CD14-positive monocyte (primary cell): Measurements from ENCODE around the gene NSMCE1. TPM values are rescaled to one million over a fixed set of nuclear protein-coding genes. Genes with fewer than 3 reads are reported as not detected.
"Not testable (repeated sequence)": the region's sequence is repeated elsewhere in the genome, so short reads cannot be mapped to it uniquely, and the experiment has no call there.

Experiments used
- DNase-seq, 3 donors: peaks; one replicate each; pipeline ENCODE4 v3.0.0-alpha.2; 2011 to 2022
- H2AFZ ChIP-seq: 2 replicates; pipeline ENCODE4 v1.6.0; 2012; ENCODE audit warnings: mild to moderate bottlenecking, low read depth, low read length, inconsistent platforms; ENCODE audit not compliant: insufficient read depth, poor library complexity, severe bottlenecking
- H3K27ac ChIP-seq, 2 donors: 1 replicate in 1 of 2; 2 replicates in 1 of 2; pipeline ENCODE4 v1.5.1; 2012 to 2013; ENCODE audit warnings: low read length in 2 of 2, control low read depth in 1 of 2, inconsistent platforms in 1 of 2, low read depth in 1 of 2, mild to moderate bottlenecking in 1 of 2
- H3K27me3 ChIP-seq, 2 donors: one replicate each; pipeline versions ENCODE4 v1.6.0 to v1.6.1; 2011 to 2013; ENCODE audit warnings: low read length in 2 of 2; ENCODE audit not compliant: control insufficient read depth in 2 of 2, insufficient read depth in 2 of 2
- H3K36me3 ChIP-seq, 2 donors: replicated peaks in 1 of 2; 1 replicate in 1 of 2; 2 replicates in 1 of 2; pipeline versions ENCODE4 v1.5.1 to v1.6.1; 2012 to 2013; ENCODE audit warnings: low read length in 2 of 2, control low read depth in 1 of 2, inconsistent platforms in 1 of 2, mild to moderate bottlenecking in 1 of 2; ENCODE audit not compliant: insufficient read depth in 2 of 2, control insufficient read depth in 1 of 2
- H3K4me1 ChIP-seq, 2 donors: 1 replicate in 1 of 2; 2 replicates in 1 of 2; pipeline versions ENCODE4 v1.5.1 to v1.6.1; 2012 to 2013; ENCODE audit warnings: low read length in 2 of 2, control low read depth in 1 of 2, inconsistent platforms in 1 of 2, mild to moderate bottlenecking in 1 of 2, moderate library complexity in 1 of 2; ENCODE audit not compliant: insufficient read depth in 2 of 2, control insufficient read depth in 1 of 2
- H3K4me2 ChIP-seq: replicated peaks from 2 replicates; pipeline ENCODE3; 2012; ENCODE audit warnings: low read length, moderate library complexity, mild to moderate bottlenecking; ENCODE audit not compliant: poor library complexity, severe bottlenecking; ENCODE audit errors: extremely low read depth
- H3K4me3 ChIP-seq, 3 experiments: fragments of 200-600 bp in 1 of 3; sonication (generic) in 1 of 3; replicated peaks in 1 of 3; 1 replicate in 2 of 3; 2 replicates in 1 of 3; pipeline ENCODE4 v1.5.1; 2011 to 2013; ENCODE audit warnings: low read length in 3 of 3, mild to moderate bottlenecking in 3 of 3, control low read depth in 2 of 3, low read depth in 2 of 3, inconsistent platforms in 1 of 3, moderate library complexity in 1 of 3
- H3K79me2 ChIP-seq: 2 replicates; pipeline ENCODE4 v1.6.0; 2012; ENCODE audit warnings: mild to moderate bottlenecking, control low read depth, inconsistent platforms, low read length, moderate library complexity; ENCODE audit not compliant: insufficient read depth
- H3K9ac ChIP-seq: 2 replicates; pipeline ENCODE4 v1.6.0; 2017; ENCODE audit warnings: low read length, mild to moderate bottlenecking; ENCODE audit not compliant: insufficient read depth, poor library complexity, severe bottlenecking
- H3K9me3 ChIP-seq, 2 donors: replicated peaks in 1 of 2; 1 replicate in 1 of 2; 2 replicates in 1 of 2; pipeline versions ENCODE4 v1.5.1 to v1.6.1; 2012 to 2013; ENCODE audit warnings: low read length in 2 of 2, control low read depth in 1 of 2; ENCODE audit not compliant: control insufficient read depth in 1 of 2, insufficient read depth in 1 of 2
- H4K20me1 ChIP-seq: 2 replicates; pipeline ENCODE4 v1.6.0; 2012; ENCODE audit warnings: mild to moderate bottlenecking, low read length, control low read depth, moderate library complexity; ENCODE audit not compliant: insufficient read depth
- H3K27ac Mint-ChIP-seq, 7 donors: one replicate each; pipeline ENCODE4 v1.8.0; 2020; ENCODE audit warnings: mild to moderate bottlenecking in 7 of 7, mixed read lengths in 7 of 7, moderate library complexity in 6 of 7, inconsistent platforms in 2 of 7
- H3K27me3 Mint-ChIP-seq, 3 donors: one replicate each; pipeline ENCODE4 v1.8.0; 2021 to 2022; ENCODE audit warnings: low read depth in 3 of 3, mild to moderate bottlenecking in 3 of 3, mixed read lengths in 3 of 3, moderate library complexity in 3 of 3, inconsistent platforms in 1 of 3
- H3K36me3 Mint-ChIP-seq, 2 donors: one replicate each; pipeline ENCODE4 v1.8.0; 2020; ENCODE audit warnings: mixed read lengths in 2 of 2, inconsistent platforms in 1 of 2, mild to moderate bottlenecking in 1 of 2
- H3K4me1 Mint-ChIP-seq: one replicate; pipeline ENCODE4 v1.8.0; 2020; ENCODE audit warnings: mild to moderate bottlenecking, mixed read lengths
- H3K4me3 Mint-ChIP-seq, 2 donors: one replicate each; pipeline ENCODE4 v1.8.0; 2020; ENCODE audit warnings: mild to moderate bottlenecking in 2 of 2, mixed read lengths in 2 of 2, moderate library complexity in 1 of 2
- H3K9me3 Mint-ChIP-seq, 7 donors: one replicate each; pipeline ENCODE4 v1.8.0; 2020 to 2022; ENCODE audit warnings: mixed read lengths in 7 of 7, mild to moderate bottlenecking in 6 of 7, moderate library complexity in 6 of 7, inconsistent platforms in 2 of 7
- CTCF ChIP-seq: fragments of 200-600 bp; IDR thresholded peaks from one replicate; pipeline ENCODE4 v1.8.0; 2022; ENCODE audit warnings: antibody characterized with exemption, mild to moderate bottlenecking
- WGBS: methylation state at CpG from one replicate; pipeline ENCODE4 v1.1.5; 2013; ENCODE audit warnings: missing lambda C conversion rate; ENCODE audit not compliant: insufficient coverage; 5-methylcytosine and 5-hydroxymethylcytosine counted together
- intact Hi-C, 2 donors: fragments of 100-400 bp; cut with micrococcal nuclease; formaldehyde crosslinking; loops; one replicate each; pipeline versions ENCODE4 v1.15.0 to v1.15.1; 2023
- polyA plus RNA-seq, 3 donors: library from polyadenylated mRNA; depleted of rRNA in 1 of 3; unstranded in 2 of 3; stranded (reverse) in 1 of 3; fragments of 300-500 nt in 2 of 3; fragments of >200 nt in 1 of 3; fragmentation: Illumina TruSeq in 2 of 3; gene quantifications; 1 replicate in 2 of 3; 2 replicates in 1 of 3; pipeline ENCODE4 v1.2.3, GENCODE V29; 2012 to 2021

Gene NSMCE1
- polyA plus RNA-seq, 3 donors: 19.6 to 85.2 (median 82.6) TPM

GRCh38 chr16:27290562-27290961 lies 22.0 kb upstream of the NSMCE1 start:
- Histone ChIP-seq H3K9ac (no peak overlapping the region), H3K4me3 (no peak overlapping the region), H3K27ac (no peak overlapping the region), H3K79me2 (no peaks in the 10 kb centered on the region), H3K36me3 (no peaks in the 10 kb centered on the region), H3K27me3 (no peaks in the 10 kb centered on the region), H3K9me3 (no peaks in the 10 kb centered on the region), H4K20me1 (no peaks in the 10 kb centered on the region), H3K4me2 (no peak overlapping the region), H3K4me1 (peaks cover 35% of the 10 kb centered on the region in 2 donors), H2AFZ (no peak overlapping the region)
- Mint-ChIP-seq H3K27me3 (peaks cover 0 to 3% (median 1%) of the 10 kb centered on the region in 3 donors), H3K27ac (peak overlapping the region in 1 of 7 donors; percentile 2), H3K36me3 (peaks cover 3 to 6% of the 10 kb centered on the region in 2 donors), H3K9me3 (peaks cover 0 to 6% (median 0%) of the 10 kb centered on the region in 7 donors), H3K4me1 (peaks cover 36% of the 10 kb centered on the region), H3K4me3 (no peak overlapping the region)
- intact Hi-C loops: no loop called here
- DNase-seq: no peak
- no peak for TF ChIP-seq CTCF

- 100% methylated on average over 2 of the region's 6 CpGs for WGBS
- DNase-seq: no peak
- Histone ChIP-seq H3K27ac (no peak overlapping the region), H3K9ac (no peak overlapping the region), H3K4me3 (no peak overlapping the region), H3K27me3 (no peaks in the 10 kb centered on the region), H3K36me3 (no peaks in the 10 kb centered on the region), H3K4me2 (no peak overlapping the region), H3K4me1 (peaks cover 39 to 44% of the 10 kb centered on the region in 2 donors), H2AFZ (no peak overlapping the region), H3K9me3 (no peaks in the 10 kb centered on the region), H4K20me1 (no peaks in the 10 kb centered on the region), H3K79me2 (no peaks in the 10 kb centered on the region)
- Mint-ChIP-seq H3K4me3 (no peak overlapping the region), H3K9me3 (peaks cover 0 to 12% (median 0%) of the 10 kb centered on the region in 7 donors), H3K4me1 (peaks cover 45% of the 10 kb centered on the region), H3K27ac (no peak overlapping the region), H3K36me3 (peaks cover 9 to 10% of the 10 kb centered on the region in 2 donors), H3K27me3 (peaks cover 0 to 3% (median 1%) of the 10 kb centered on the region in 3 donors)
- no peak for TF ChIP-seq CTCF
- intact Hi-C loops: no loop called here
These were observed 21.1 kb upstream of the NSMCE1 start for GRCh38 chr16:27289669-27290068.

- H3K36me3 ChIP-seq, H4K20me1 ChIP-seq, H3K4me3 Mint-ChIP-seq, H3K4me3 ChIP-seq, DNase-seq, H3K4me2 ChIP-seq, H3K9me3 ChIP-seq, H3K27me3 ChIP-seq, H3K79me2 ChIP-seq, H3K9ac ChIP-seq, intact Hi-C loops, H3K27me3 Mint-ChIP-seq, H2AFZ ChIP-seq: not testable (repeated sequence)
- H3K4me1 Mint-ChIP-seq: peaks cover 45% of the 10 kb centered on the region
- peak overlapping the region; percentile 64 to 79 for H3K27ac ChIP-seq
- peaks cover 0 to 12% (median 0%) of the 10 kb centered on the region in 7 donors for H3K9me3 Mint-ChIP-seq
- peaks cover 39 to 45% of the 10 kb centered on the region in 2 donors for H3K4me1 ChIP-seq
- peak overlapping the region; percentile 91 to 97 (median 96) for H3K27ac Mint-ChIP-seq
- WGBS: 100% methylated on average over 1 of the region's 6 CpGs
- peaks cover 9 to 11% of the 10 kb centered on the region in 2 donors for H3K36me3 Mint-ChIP-seq
These were observed 19.7 kb upstream of the NSMCE1 start for GRCh38 chr16:27288313-27288712.
